ENCODE results near the gene FAM174B.

The FAM174B gene

GRCh38 chr15:92682741-92683510 lies 27.4 kb upstream of the FAM174B start:
- ATAC-seq (ENCODE audit: insufficient read depth, low read depth): no peak
- no peaks in the 10 kb centered on the region for H3K9me3 ChIP-seq (ENCODE audit: insufficient read depth, low read length, severe bottlenecking)
- no peak for DNase-seq
- no peaks in the 10 kb centered on the region for H3K27me3 ChIP-seq (ENCODE audit: insufficient read depth, low read length, poor library complexity)
- H3K27ac ChIP-seq (ENCODE audit: low read length): no peak overlapping the region
- no peak overlapping the region for H3K9ac ChIP-seq (ENCODE audit: low read depth, low read length)
- H3K36me3 ChIP-seq (ENCODE audit: insufficient read depth, low read length): no peaks in the 10 kb centered on the region
- H3K4me1 ChIP-seq (ENCODE audit: insufficient read depth, low read length): no peaks in the 10 kb centered on the region
- TF ChIP-seq EZH2 (IDR thresholded peaks at IDR 0.05; ENCODE audit: borderline replicate concordance, low read depth, low read length, severe bottlenecking): no peak
- no peak for TF ChIP-seq CTCF (IDR thresholded peaks at IDR 0.05; ENCODE audit: borderline replicate concordance, extremely low read depth, low read length, poor library complexity, severe bottlenecking)
- H2AFZ ChIP-seq (ENCODE audit: low read depth, low read length): no peak overlapping the region
- H3K4me3 ChIP-seq (ENCODE audit: low read depth in 1 of 2, low read length in 2 of 2): no peak overlapping the region
- H3K79me2 ChIP-seq (ENCODE audit: insufficient read depth, low read length): no peaks in the 10 kb centered on the region
- no peak overlapping the region for H3K4me2 ChIP-seq (ENCODE audit: insufficient read depth, low read length)
- H4K20me1 ChIP-seq (ENCODE audit: insufficient read depth, low read length): no peaks in the 10 kb centered on the region

- Histone ChIP-seq H3K9me3 (ENCODE audit: insufficient read depth, low read length, severe bottlenecking) (no peaks in the 10 kb centered on the region), H3K4me2 (ENCODE audit: insufficient read depth, low read length) (no peak overlapping the region), H3K36me3 (ENCODE audit: insufficient read depth, low read length) (no peaks in the 10 kb centered on the region), H3K79me2 (ENCODE audit: insufficient read depth, low read length) (no peaks in the 10 kb centered on the region), H4K20me1 (ENCODE audit: insufficient read depth, low read length) (no peaks in the 10 kb centered on the region), H3K4me3 (ENCODE audit: low read depth in 1 of 2, low read length in 2 of 2) (no peak overlapping the region), H3K4me1 (ENCODE audit: insufficient read depth, low read length) (no peaks in the 10 kb centered on the region), H3K27me3 (ENCODE audit: insufficient read depth, low read length, poor library complexity) (no peaks in the 10 kb centered on the region), H3K9ac (ENCODE audit: low read depth, low read length) (no peak overlapping the region), H3K27ac (ENCODE audit: low read length) (no peak overlapping the region), H2AFZ (ENCODE audit: low read depth, low read length) (no peak overlapping the region)
- TF ChIP-seq EZH2 (IDR thresholded peaks at IDR 0.05; ENCODE audit: borderline replicate concordance, low read depth, low read length, severe bottlenecking) (no peak), CTCF (IDR thresholded peaks at IDR 0.05; ENCODE audit: borderline replicate concordance, extremely low read depth, low read length, poor library complexity, severe bottlenecking) (no peak)
- ATAC-seq (ENCODE audit: insufficient read depth, low read depth): no peak
- no peak for DNase-seq
Observed at GRCh38 chr15:92681141-92681631, 25.6 kb upstream of the FAM174B start.

GRCh38 chr15:92677999-92678398 lies 22.4 kb upstream of the FAM174B start:
- Histone ChIP-seq H3K4me3 (ENCODE audit: low read depth in 1 of 2, low read length in 2 of 2) (no peak overlapping the region), H3K9me3 (ENCODE audit: insufficient read depth, low read length, severe bottlenecking) (no peaks in the 10 kb centered on the region), H3K27ac (ENCODE audit: low read length) (no peak overlapping the region), H3K27me3 (ENCODE audit: insufficient read depth, low read length, poor library complexity) (no peaks in the 10 kb centered on the region), H3K4me1 (ENCODE audit: insufficient read depth, low read length) (no peaks in the 10 kb centered on the region), H2AFZ (ENCODE audit: low read depth, low read length) (no peak overlapping the region), H3K36me3 (ENCODE audit: insufficient read depth, low read length) (no peaks in the 10 kb centered on the region), H3K4me2 (ENCODE audit: insufficient read depth, low read length) (no peak overlapping the region), H3K9ac (ENCODE audit: low read depth, low read length) (no peak overlapping the region), H3K79me2 (ENCODE audit: insufficient read depth, low read length) (no peaks in the 10 kb centered on the region), H4K20me1 (ENCODE audit: insufficient read depth, low read length) (no peaks in the 10 kb centered on the region)
- ATAC-seq (ENCODE audit: insufficient read depth, low read depth) (no peak), DNase-seq (no peak)
- TF ChIP-seq CTCF (IDR thresholded peaks at IDR 0.05; ENCODE audit: borderline replicate concordance, extremely low read depth, low read length, poor library complexity, severe bottlenecking): no peak
- TF ChIP-seq EZH2 (IDR thresholded peaks at IDR 0.05; ENCODE audit: borderline replicate concordance, low read depth, low read length, severe bottlenecking): no peak

All from DND-41 (cell line).